ENCODE measurements around the gene AEN. TPM values are rescaled to one million over a fixed set of nuclear protein-coding genes. Genes with fewer than 3 reads are reported as not detected.

Gene AEN
- total RNA-seq, 1 experiment from 2014 or later = 183 TPM

- TF ChIP-seq CREM (CRISPR knock-in tag; IDR thresholded peaks at IDR 0.05) = no peak
- no peak for TF ChIP-seq GRHL2 (CRISPR knock-in tag; IDR thresholded peaks at IDR 0.05; ENCODE audit: insufficient replicate concordance, severe bottlenecking)
- ATAC-seq (no peak), DNase-seq (ENCODE audit: low spot score) (no peak)
- Mint-ChIP-seq H3K36me3 (peaks cover 31% of the 10 kb centered on the region), H3K27me3 (ENCODE audit: low read depth) (no peaks in the 10 kb centered on the region; the same call in 1 of the 2 replicates), H3K4me3 (no peak overlapping the region), H3K4me1 (peaks cover 39% of the 10 kb centered on the region), H3K27ac (peak overlapping the region; percentile 33; the same call in 1 of the 2 replicates), H3K9me3 (no peaks in the 10 kb centered on the region)
- CTCF ChIA-PET = interaction anchor here (0.6 to 1.2 kb wide), 2 partner anchors 22 to 24 kb away, joined by 3 to 5 read pairs; no protein-coding TSS in a partner anchor
- POLR2A ChIA-PET = no interaction called here
Observed at GRCh38 chr15:88635318-88635717, 14.2 kb downstream of the AEN start.

GRCh38 chr15:88636050-88636449 lies 14.9 kb downstream of the AEN start:
- ATAC-seq (peak; percentile 13), DNase-seq (ENCODE audit: low spot score) (no peak)
- Mint-ChIP-seq H3K9me3 (no peaks in the 10 kb centered on the region), H3K4me1 (peaks cover 39% of the 10 kb centered on the region), H3K36me3 (peaks cover 25% of the 10 kb centered on the region), H3K27me3 (ENCODE audit: low read depth) (no peaks in the 10 kb centered on the region; the same call in 1 of the 2 replicates), H3K4me3 (no peak overlapping the region), H3K27ac (peak overlapping the region; percentile 47)
- no peak for TF ChIP-seq NFATC4 (CRISPR knock-in tag; IDR thresholded peaks at IDR 0.05)
- peak; percentile 19; the same call in 1 of the 2 replicates for TF ChIP-seq USF2 (CRISPR knock-in tag; IDR thresholded peaks at IDR 0.05)
- peak; percentile 62; the same call in 1 of the 2 replicates for TF ChIP-seq EMX1 (CRISPR knock-in tag; IDR thresholded peaks at IDR 0.05)
- TF ChIP-seq AFF4 (CRISPR knock-in tag; IDR thresholded peaks at IDR 0.05; ENCODE audit: borderline replicate concordance) = 0 out of 2 replicates have a peak, but pooled peaks have one; percentile 31
- ChIA-PET POLR2A (no interaction called here), CTCF (interaction anchor here (0.8 to 1.2 kb wide), 3 partner anchors 25 to 168 kb away, joined by 3 read pairs; partner anchors contain the start of gene MRPS11)

GRCh38 chr15:88636654-88637053 lies 15.5 kb downstream of the AEN start:
- peaks cover 39% of the 10 kb centered on the region for H3K4me1 Mint-ChIP-seq
- DNase-seq (ENCODE audit: low spot score) = no peak
- H3K9me3 Mint-ChIP-seq = no peaks in the 10 kb centered on the region
- ChIA-PET CTCF (interaction anchor here (0.8 to 1.2 kb wide), 2 partner anchors 124 to 169 kb away, joined by 3 read pairs; partner anchors contain the start of gene MRPS11), POLR2A (no interaction called here)
- peaks cover 19% of the 10 kb centered on the region for H3K36me3 Mint-ChIP-seq
- no peak overlapping the region for H3K4me3 Mint-ChIP-seq
- H3K27me3 Mint-ChIP-seq (ENCODE audit: low read depth) = no peaks in the 10 kb centered on the region; the same call in 1 of the 2 replicates
- no peak for ATAC-seq
- TF ChIP-seq ZSCAN18 (CRISPR knock-in tag; IDR thresholded peaks at IDR 0.05) = no peak
- TF ChIP-seq CDX4 (CRISPR knock-in tag; IDR thresholded peaks at IDR 0.05; ENCODE audit: borderline replicate concordance) = no peak
- TF ChIP-seq PREB (CRISPR knock-in tag; IDR thresholded peaks at IDR 0.05; ENCODE audit: borderline replicate concordance) = no peak
- TF ChIP-seq E2F1 (CRISPR knock-in tag; IDR thresholded peaks at IDR 0.05) = no peak
- no peak for TF ChIP-seq E2F4 (CRISPR knock-in tag; IDR thresholded peaks at IDR 0.05; ENCODE audit: borderline replicate concordance, low read depth)
- no peak for TF ChIP-seq USF2 (CRISPR knock-in tag; IDR thresholded peaks at IDR 0.05)
- no peak for TF ChIP-seq IRF2 (CRISPR knock-in tag; IDR thresholded peaks at IDR 0.05; ENCODE audit: borderline replicate concordance, low read depth)
- TF ChIP-seq CREM (CRISPR knock-in tag; IDR thresholded peaks at IDR 0.05) = no peak
- peak overlapping the region; percentile 84 for H3K27ac Mint-ChIP-seq
